ENCODE measurements around the gene ALDH3B1. TPM values are rescaled to one million over a fixed set of nuclear protein-coding genes. Genes with fewer than 3 reads are reported as not detected.

Gene ALDH3B1
- polyA plus RNA-seq, 2 donors, result 5.0 to 19.7 TPM

GRCh38 chr11:67996622-67997474 is 13.3 kb upstream of the ALDH3B1 start:
- WGBS, 2 donors, result 60 to 73% methylated on average over 41 of the region's 41 CpGs
- Histone ChIP-seq H3K27me3 (ENCODE audit: control insufficient read depth in 1 of 2, insufficient read depth in 2 of 2, low read length in 2 of 2) (no peaks in the 10 kb centered on the region), H3K9me3 (ENCODE audit: control insufficient read depth in 2 of 2, insufficient read depth in 1 of 2, low read depth in 1 of 2, low read length in 1 of 2) (peaks cover 0 to 4% of the 10 kb centered on the region in 2 donors), H3K27ac (ENCODE audit: low read depth in 2 of 2, low read length in 1 of 2) (no peak overlapping the region), H3K4me3 (ENCODE audit: low read depth in 1 of 2, low read length in 2 of 2) (no peak overlapping the region), H3K4me1 (ENCODE audit: control insufficient read depth in 2 of 2, insufficient read depth in 2 of 2, low read length in 1 of 2) (peaks cover 0 to 3% of the 10 kb centered on the region in 2 donors), H3K36me3 (ENCODE audit: control insufficient read depth in 2 of 2, insufficient read depth in 2 of 2, low read length in 1 of 2) (peaks cover 0 to 6% of the 10 kb centered on the region in 2 donors)

- Histone ChIP-seq H3K27ac (ENCODE audit: low read depth in 2 of 2, low read length in 1 of 2) (no peak overlapping the region), H3K4me1 (ENCODE audit: control insufficient read depth in 2 of 2, insufficient read depth in 2 of 2, low read length in 1 of 2) (peaks cover 0 to 4% of the 10 kb centered on the region in 2 donors), H3K4me3 (ENCODE audit: low read depth in 1 of 2, low read length in 2 of 2) (no peak overlapping the region), H3K36me3 (ENCODE audit: control insufficient read depth in 2 of 2, insufficient read depth in 2 of 2, low read length in 1 of 2) (peaks cover 0 to 6% of the 10 kb centered on the region in 2 donors), H3K27me3 (ENCODE audit: control insufficient read depth in 1 of 2, insufficient read depth in 2 of 2, low read length in 2 of 2) (no peaks in the 10 kb centered on the region), H3K9me3 (ENCODE audit: control insufficient read depth in 2 of 2, insufficient read depth in 1 of 2, low read depth in 1 of 2, low read length in 1 of 2) (peaks cover 0 to 4% of the 10 kb centered on the region in 2 donors)
- 91 to 93% methylated on average over 29 of the region's 29 CpGs for WGBS, 2 donors
Observed at GRCh38 chr11:67997475-67997921, 12.6 kb upstream of the ALDH3B1 start.

- Histone ChIP-seq H3K27me3 (ENCODE audit: control insufficient read depth in 1 of 2, insufficient read depth in 2 of 2, low read length in 2 of 2) (no peaks in the 10 kb centered on the region), H3K9me3 (ENCODE audit: control insufficient read depth in 2 of 2, insufficient read depth in 1 of 2, low read depth in 1 of 2, low read length in 1 of 2) (peaks cover 0 to 4% of the 10 kb centered on the region in 2 donors), H3K4me3 (ENCODE audit: low read depth in 1 of 2, low read length in 2 of 2) (no peak overlapping the region), H3K27ac (ENCODE audit: low read depth in 2 of 2, low read length in 1 of 2) (no peak overlapping the region), H3K36me3 (ENCODE audit: control insufficient read depth in 2 of 2, insufficient read depth in 2 of 2, low read length in 1 of 2) (peaks cover 0 to 6% of the 10 kb centered on the region in 2 donors), H3K4me1 (ENCODE audit: control insufficient read depth in 2 of 2, insufficient read depth in 2 of 2, low read length in 1 of 2) (peaks cover 0 to 10% of the 10 kb centered on the region in 2 donors)
- 79 to 91% methylated on average over 9 of the region's 9 CpGs for WGBS, 2 donors
Observed at GRCh38 chr11:67998150-67999045, 11.7 kb upstream of the ALDH3B1 start.

- H3K4me1 ChIP-seq (ENCODE audit: control insufficient read depth in 2 of 2, insufficient read depth in 2 of 2, low read length in 1 of 2), result peaks cover 0 to 10% of the 10 kb centered on the region in 2 donors
- peaks cover 0 to 4% of the 10 kb centered on the region in 2 donors for H3K9me3 ChIP-seq (ENCODE audit: control insufficient read depth in 2 of 2, insufficient read depth in 1 of 2, low read depth in 1 of 2, low read length in 1 of 2)
- H3K27ac ChIP-seq (ENCODE audit: low read depth in 2 of 2, low read length in 1 of 2), result no peak overlapping the region
- no peaks in the 10 kb centered on the region for H3K27me3 ChIP-seq (ENCODE audit: control insufficient read depth in 1 of 2, insufficient read depth in 2 of 2, low read length in 2 of 2)
- WGBS, 2 donors, result 96 to 97% methylated on average over 13 of the region's 13 CpGs
- no peak overlapping the region for H3K4me3 ChIP-seq (ENCODE audit: low read depth in 1 of 2, low read length in 2 of 2)
- H3K36me3 ChIP-seq (ENCODE audit: control insufficient read depth in 2 of 2, insufficient read depth in 2 of 2, low read length in 1 of 2), result peaks cover 0 to 6% of the 10 kb centered on the region in 2 donors
Observed at GRCh38 chr11:67999201-67999629, 10.9 kb upstream of the ALDH3B1 start.

- H3K4me1 ChIP-seq (ENCODE audit: control insufficient read depth in 2 of 2, insufficient read depth in 2 of 2, low read length in 1 of 2), result peaks cover 0 to 10% of the 10 kb centered on the region in 2 donors
- 91 to 95% methylated on average over 5 of the region's 5 CpGs for WGBS, 2 donors
- no peak overlapping the region for H3K4me3 ChIP-seq (ENCODE audit: low read depth in 1 of 2, low read length in 2 of 2)
- H3K9me3 ChIP-seq (ENCODE audit: control insufficient read depth in 2 of 2, insufficient read depth in 1 of 2, low read depth in 1 of 2, low read length in 1 of 2), result peaks cover 0 to 4% of the 10 kb centered on the region in 2 donors
- peaks cover 0 to 6% of the 10 kb centered on the region in 2 donors for H3K36me3 ChIP-seq (ENCODE audit: control insufficient read depth in 2 of 2, insufficient read depth in 2 of 2, low read length in 1 of 2)
- H3K27ac ChIP-seq (ENCODE audit: low read depth in 2 of 2, low read length in 1 of 2), result no peak overlapping the region
- H3K27me3 ChIP-seq (ENCODE audit: control insufficient read depth in 1 of 2, insufficient read depth in 2 of 2, low read length in 2 of 2), result no peaks in the 10 kb centered on the region
Observed at GRCh38 chr11:67999704-68000103, 10.4 kb upstream of the ALDH3B1 start.

GRCh38 chr11:68002575-68002937 is 7.6 kb upstream of the ALDH3B1 start:
- no peak overlapping the region for H3K4me3 ChIP-seq (ENCODE audit: low read depth in 1 of 2, low read length in 2 of 2)
- H3K27me3 ChIP-seq (ENCODE audit: control insufficient read depth in 1 of 2, insufficient read depth in 2 of 2, low read length in 2 of 2), result no peaks in the 10 kb centered on the region
- no peak overlapping the region for H3K27ac ChIP-seq (ENCODE audit: low read depth in 2 of 2, low read length in 1 of 2)
- 53 to 61% methylated on average over 9 of the region's 9 CpGs for WGBS, 2 donors
- peaks cover 0 to 7% of the 10 kb centered on the region in 2 donors for H3K4me1 ChIP-seq (ENCODE audit: control insufficient read depth in 2 of 2, insufficient read depth in 2 of 2, low read length in 1 of 2)
- H3K9me3 ChIP-seq (ENCODE audit: control insufficient read depth in 2 of 2, insufficient read depth in 1 of 2, low read depth in 1 of 2, low read length in 1 of 2), result no peaks in the 10 kb centered on the region
- H3K36me3 ChIP-seq (ENCODE audit: control insufficient read depth in 2 of 2, insufficient read depth in 2 of 2, low read length in 1 of 2), result peaks cover 0 to under 1% of the 10 kb centered on the region in 2 donors

- peak overlapping the region; percentile 61 to 74 for H3K27ac ChIP-seq (ENCODE audit: low read depth in 2 of 2, low read length in 1 of 2)
- no peaks in the 10 kb centered on the region for H3K27me3 ChIP-seq (ENCODE audit: control insufficient read depth in 1 of 2, insufficient read depth in 2 of 2, low read length in 2 of 2)
- no peaks in the 10 kb centered on the region for H3K36me3 ChIP-seq (ENCODE audit: control insufficient read depth in 2 of 2, insufficient read depth in 2 of 2, low read length in 1 of 2)
- peak overlapping the region; percentile 74 to 76 for H3K4me3 ChIP-seq (ENCODE audit: low read depth in 1 of 2, low read length in 2 of 2)
- WGBS, 2 donors, result 11 to 28% methylated on average over 55 to 86 of the region's 86 CpGs
- peaks cover 0 to 7% of the 10 kb centered on the region in 2 donors for H3K4me1 ChIP-seq (ENCODE audit: control insufficient read depth in 2 of 2, insufficient read depth in 2 of 2, low read length in 1 of 2)
- no peaks in the 10 kb centered on the region for H3K9me3 ChIP-seq (ENCODE audit: control insufficient read depth in 2 of 2, insufficient read depth in 1 of 2, low read depth in 1 of 2, low read length in 1 of 2)
Observed at GRCh38 chr11:68002938-68003845, 6.9 kb upstream of the ALDH3B1 start.

- Histone ChIP-seq H3K9me3 (ENCODE audit: control insufficient read depth in 2 of 2, insufficient read depth in 1 of 2, low read depth in 1 of 2, low read length in 1 of 2) (no peaks in the 10 kb centered on the region), H3K36me3 (ENCODE audit: control insufficient read depth in 2 of 2, insufficient read depth in 2 of 2, low read length in 1 of 2) (no peaks in the 10 kb centered on the region), H3K4me1 (ENCODE audit: control insufficient read depth in 2 of 2, insufficient read depth in 2 of 2, low read length in 1 of 2) (peaks cover 0 to 10% of the 10 kb centered on the region in 2 donors), H3K4me3 (ENCODE audit: low read depth in 1 of 2, low read length in 2 of 2) (peak within 1 kb of the TSS; percentile 74 to 76), H3K27me3 (ENCODE audit: control insufficient read depth in 1 of 2, insufficient read depth in 2 of 2, low read length in 2 of 2) (no peaks in the 10 kb centered on the region), H3K27ac (ENCODE audit: low read depth in 2 of 2, low read length in 1 of 2) (peak within 1 kb of the TSS; percentile 61 to 74)
- WGBS, 2 donors, result 3% methylated on average over 58 to 64 of the region's 64 CpGs
Observed at GRCh38 chr11:68003846-68004550, 6.1 kb upstream of the ALDH3B1 start, which contains the start of gene UNC93B1. UNC93B1 (minus strand) TSS chr11:68004097; CDS start chr11:68004043, 54 bp downstream.

Data from esophagus (tissue), 2 donors.